Panc1 (cell line): ENCODE measurements around the gene RFFL. TPM values are rescaled to one million over a fixed set of nuclear protein-coding genes. Genes with fewer than 3 reads are reported as not detected.

Experiments used
- ATAC-seq: fragments of 200-7000 bp; cut with Tn5 transposase; 2 replicates; pipeline ENCODE4 v1.9.1; 2020; ENCODE audit warnings: mild to moderate bottlenecking, moderate library complexity
- BruUV-seq: library from RNA; stranded (reverse); fragments of 400-500 nt; replicated peaks from 2 replicates; lab custom pipeline; 2021; lab: Mats Ljungman, UMichigan
- CTCF ChIA-PET: fragments of 300-600 bp; sonication (Branson Sonifier 250); formaldehyde crosslinking; loops from one replicate; lab custom pipeline; 2022; ENCODE audit warnings: antibody characterized with exemption; lab: Charles Lee
- POLR2A ChIA-PET: fragments of 300-600 bp; sonication (Branson Sonifier 250); formaldehyde crosslinking; loops from one replicate; lab custom pipeline; 2022; ENCODE audit warnings: antibody characterized with exemption; lab: Charles Lee
- DNase-seq: peaks from one replicate; pipeline ENCODE4 v3.0.0-alpha.2; 2010; ENCODE audit warnings: low read depth, low spot score
- H3K27ac ChIP-seq: 2 replicates; pipeline ENCODE4 v1.5.1; 2011; ENCODE audit warnings: mild to moderate bottlenecking, low read length, inconsistent platforms
- H3K27me3 ChIP-seq: fragments of 200-500 bp; sonication (Bioruptor generic); 2 replicates; pipeline ENCODE4 v1.6.0; 2014; ENCODE audit warnings: low read length, inconsistent platforms; ENCODE audit not compliant: control insufficient read depth, insufficient read depth
- H3K36me3 ChIP-seq: fragments of 200-500 bp; sonication (Bioruptor generic); 2 replicates; pipeline ENCODE4 v1.5.1; 2014; ENCODE audit warnings: inconsistent platforms, mild to moderate bottlenecking, low read length, moderate library complexity; ENCODE audit not compliant: control insufficient read depth, insufficient read depth
- H3K4me1 ChIP-seq: 2 replicates; pipeline ENCODE4 v1.5.1; 2011; ENCODE audit warnings: inconsistent platforms, mild to moderate bottlenecking, low read length, moderate library complexity; ENCODE audit not compliant: control insufficient read depth, insufficient read depth
- H3K4me3 ChIP-seq, 2 experiments: 2 replicates each; pipeline ENCODE4 v1.5.1; 2011 to 2012; ENCODE audit warnings: low read depth in 2 of 2, low read length in 2 of 2, mild to moderate bottlenecking in 2 of 2, inconsistent platforms in 1 of 2, moderate library complexity in 1 of 2
- H3K9me3 ChIP-seq: fragments of 200-500 bp; sonication (Bioruptor generic); 2 replicates; pipeline ENCODE4 v1.5.1; 2014; ENCODE audit warnings: low read depth, mild to moderate bottlenecking, inconsistent platforms, low read length, moderate library complexity; ENCODE audit not compliant: control insufficient read depth, insufficient read depth
- CTCF ChIP-seq: fragments of 450-650 bp; IDR thresholded peaks from 2 replicates; pipeline ENCODE4 v1.5.1; 2017; ENCODE audit warnings: mild to moderate bottlenecking
- POLR2AphosphoS5 ChIP-seq: IDR thresholded peaks from 2 replicates; pipeline ENCODE4 v1.6.1; 2012; ENCODE audit warnings: mild to moderate bottlenecking, low read depth, low read length, moderate library complexity
- REST ChIP-seq, 2 experiments: IDR thresholded peaks; 2 replicates each; pipeline ENCODE4 v1.6.1; 2011 to 2012; ENCODE audit warnings: low read depth in 2 of 2, control low read depth in 1 of 2, low read length in 1 of 2, mild to moderate bottlenecking in 1 of 2, moderate library complexity in 1 of 2; ENCODE audit not compliant: insufficient read depth in 1 of 2
- SIN3A ChIP-seq: IDR thresholded peaks from 2 replicates; pipeline ENCODE4 v1.6.1; 2012; ENCODE audit warnings: low read depth, mild to moderate bottlenecking, low read length, moderate library complexity, borderline replicate concordance; ENCODE audit not compliant: insufficient read depth
- TCF7L2 ChIP-seq: IDR thresholded peaks from 2 replicates; pipeline ENCODE4 v1.6.1; 2011; ENCODE audit warnings: mild to moderate bottlenecking, low read depth, low read length, inconsistent platforms
- in situ Hi-C: cut with HindIII; loops from 2 replicates; pipeline ENCODE4 v1.10.0; 2016; ENCODE audit warnings: low sequenced_read_pairs, low pct_unique_long_range_greater_than_20kb
- intact Hi-C: fragments of 100-400 bp; cut with micrococcal nuclease; formaldehyde crosslinking; loops from one replicate; pipeline ENCODE4 v1.10.0; 2022; ENCODE audit not compliant: unreplicated experiment
- total RNA-seq: library from RNA; stranded (reverse); gene quantifications from one replicate; pipeline ENCODE4 v1.2.1, GENCODE V29; 2021; ENCODE audit not compliant: unreplicated experiment

The RFFL gene
- total RNA-seq, 1 experiment from 2014 or later, result 38.4 TPM

- in situ Hi-C loops (no loop called here), intact Hi-C loops (no loop called here)
- Histone ChIP-seq H3K9me3 (no peaks in the 10 kb centered on the region), H3K4me1 (no peaks in the 10 kb centered on the region), H3K4me3 (no peak overlapping the region), H3K27me3 (no peaks in the 10 kb centered on the region), H3K36me3 (no peaks in the 10 kb centered on the region; the same call in 1 of the 2 replicates), H3K27ac (no peak overlapping the region)
- no TSS peak for BruUV-seq
- ATAC-seq, result no peak
- ChIA-PET CTCF (no interaction called here), POLR2A (interaction anchor here (0.6 kb wide), 1 partner anchor 92 kb away, joined by 3 read pairs; no protein-coding TSS in a partner anchor)
- no peak for DNase-seq
- TF ChIP-seq POLR2AphosphoS5, result no peak
- no peak for TF ChIP-seq SIN3A
- no peak for TF ChIP-seq TCF7L2
- no peak for TF ChIP-seq CTCF
- TF ChIP-seq REST (IDR thresholded peaks at IDR 0.05; ENCODE audit: insufficient read depth in 1 of 2, low read depth in 2 of 2, low read length in 1 of 2), result no peak
Measured at GRCh38 chr17:35006345-35006744, 57.2 kb downstream of the RFFL start.

- Histone ChIP-seq H3K4me3 (no peak overlapping the region), H3K27me3 (no peaks in the 10 kb centered on the region), H3K4me1 (no peaks in the 10 kb centered on the region), H3K9me3 (no peaks in the 10 kb centered on the region), H3K27ac (no peak overlapping the region), H3K36me3 (no peaks in the 10 kb centered on the region; the same call in 1 of the 2 replicates)
- ATAC-seq, result no peak
- no peak for TF ChIP-seq REST (IDR thresholded peaks at IDR 0.05; ENCODE audit: insufficient read depth in 1 of 2, low read depth in 2 of 2, low read length in 1 of 2)
- TF ChIP-seq TCF7L2, result no peak
- TF ChIP-seq POLR2AphosphoS5, result no peak
- POLR2A ChIA-PET, result no interaction called here
- DNase-seq, result no peak
- in situ Hi-C loops (no loop called here), intact Hi-C loops (no loop called here)
- no TSS peak for BruUV-seq
- CTCF ChIA-PET, result no interaction called here
Measured at GRCh38 chr17:35003778-35004177, 59.7 kb downstream of the RFFL start.
